Body of pancreas (tissue), 4 donors: ENCODE measurements around the gene FAM83D. TPM values are rescaled to one million over a fixed set of nuclear protein-coding genes. Genes with fewer than 3 reads are reported as not detected.

Experiments
- ATAC-seq: fragments of 150-250 bp; one replicate; pipeline ENCODE4 v1.9.1; 2016
- DNase-seq, 4 donors: peaks; one replicate each; pipeline ENCODE4 v3.0.0-alpha.2; 2019
- H3K27ac ChIP-seq, 4 donors: fragments of 200-600 bp; sonication (generic); 1 replicate in 3 of 4; 2 replicates in 1 of 4; pipeline versions ENCODE4 v1.5.1 to v1.6.1; 2016 to 2019; ENCODE audit warnings: mild to moderate bottlenecking in 1 of 4, mixed read lengths in 1 of 4, moderate library complexity in 1 of 4
- H3K27me3 ChIP-seq, 2 donors: fragments of 200-600 bp; sonication (generic); one replicate each; pipeline ENCODE4 v1.6.0; 2016; ENCODE audit warnings: mild to moderate bottlenecking in 1 of 2
- H3K36me3 ChIP-seq, 2 donors: fragments of 200-600 bp; sonication (generic); replicated peaks in 1 of 2; 2 replicates each; pipeline ENCODE4 v1.5.1; 2016; ENCODE audit warnings: low read depth in 2 of 2; ENCODE audit not compliant: insufficient read depth in 1 of 2
- H3K4me1 ChIP-seq: fragments of 200-600 bp; sonication (generic); one replicate; pipeline ENCODE4 v1.6.0; 2016
- H3K4me3 ChIP-seq, 2 donors: fragments of 200-600 bp; sonication (generic); 1 replicate in 1 of 2; 2 replicates in 1 of 2; pipeline ENCODE4 v1.5.1; 2016 to 2019
- H3K9me3 ChIP-seq, 3 donors: fragments of 200-600 bp; sonication (generic); 1 replicate in 2 of 3; 2 replicates in 1 of 3; pipeline ENCODE4 v1.5.1; 2016
- CTCF ChIP-seq, 7 experiments: fragments of 450-650 bp in 4 of 7; fragments of 200-600 bp in 3 of 7; sonication (generic) in 3 of 7; IDR thresholded peaks; one replicate each; pipeline ENCODE4 v1.5.1; 2016 to 2019; ENCODE audit warnings: antibody characterized with exemption in 7 of 7
- POLR2A ChIP-seq, 3 donors: fragments of 450-650 bp; IDR thresholded peaks; one replicate each; pipeline ENCODE4 v1.6.1; 2016; ENCODE audit warnings: antibody characterized with exemption in 3 of 3, mild to moderate bottlenecking in 2 of 3
- WGBS, 2 donors: methylation state at CpG; one replicate each; pipeline ENCODE4 v1.1.5; 2017; 5-methylcytosine and 5-hydroxymethylcytosine counted together
- intact Hi-C: fragments of 100-400 bp; cut with DNase I; formaldehyde crosslinking; loops from one replicate; pipeline ENCODE4 v1.15.1; 2023
- total RNA-seq, 2 donors: library from RNA; depleted of rRNA; stranded (reverse); fragments of >200 nt; gene quantifications; one replicate each; pipeline ENCODE4 v1.1.0, GENCODE V29; 2016

The FAM83D gene
- total RNA-seq, 2 donors from 2014 or later = 0.52 TPM; not detected in 1

- TF ChIP-seq POLR2A (IDR thresholded peaks at IDR 0.05) (no peak), CTCF (IDR thresholded peaks at IDR 0.05) (no peak)
- intact Hi-C loops = loop anchor here (10.0 kb wide), 1 partner anchor 241 kb away; no protein-coding TSS in a partner anchor
- no peak for DNase-seq
Observed at GRCh38 chr20:38885357-38885756, 40.9 kb upstream of the FAM83D start.

GRCh38 chr20:38888059-38888831, 38.0 kb upstream of the FAM83D start:
- Histone ChIP-seq H3K36me3 (no peaks in the 10 kb centered on the region), H3K27ac (no peak overlapping the region), H3K4me1 (peaks cover 4% of the 10 kb centered on the region), H3K27me3 (no peaks in the 10 kb centered on the region), H3K4me3 (no peak overlapping the region), H3K9me3 (no peaks in the 10 kb centered on the region)
- intact Hi-C loops = loop anchor here (10.0 kb wide), 1 partner anchor 243 kb away; no protein-coding TSS in a partner anchor
- ATAC-seq = no peak
- 52 to 66% methylated on average over 5 to 13 of the region's 13 CpGs for WGBS, 2 donors
- TF ChIP-seq POLR2A (IDR thresholded peaks at IDR 0.05) (no peak), CTCF (IDR thresholded peaks at IDR 0.05) (no peak)
- DNase-seq = no peak

More at GRCh38 chr20:38885357-38885756, 40.9 kb upstream of the FAM83D start:
- 63 to 67% methylated on average over 6 of the region's 6 CpGs for WGBS, 2 donors
- H3K4me1 ChIP-seq = no peaks in the 10 kb centered on the region
- ATAC-seq = no peak
- H3K4me3 ChIP-seq = no peak overlapping the region
- H3K27me3 ChIP-seq = no peaks in the 10 kb centered on the region
- H3K27ac ChIP-seq = no peak overlapping the region
- no peaks in the 10 kb centered on the region for H3K9me3 ChIP-seq
- no peaks in the 10 kb centered on the region for H3K36me3 ChIP-seq

DNA sequence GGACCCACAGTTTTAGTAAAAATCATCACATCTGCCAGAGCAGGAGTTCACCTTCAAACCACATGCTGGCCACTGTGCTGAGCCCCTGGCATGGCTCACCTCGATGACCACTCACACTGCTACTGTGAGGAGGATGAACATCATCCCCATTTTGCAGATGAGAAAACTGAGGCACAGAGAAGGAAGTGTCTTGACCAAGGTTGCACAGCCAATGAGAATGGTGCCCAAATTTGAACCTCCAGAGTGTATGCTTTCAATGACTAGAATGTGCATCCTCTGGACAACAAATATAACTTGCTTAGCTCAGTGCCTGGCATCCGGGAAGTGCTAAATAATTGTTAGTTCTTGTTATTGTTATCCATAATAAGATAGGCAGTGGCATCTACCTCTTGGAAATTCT, 37.2 kb upstream of the FAM83D start:
- DNase-seq = no peak
- no peaks in the 10 kb centered on the region for H3K36me3 ChIP-seq
- WGBS, 2 donors = 54 to 82% methylated on average over 2 of the region's 2 CpGs
- no peaks in the 10 kb centered on the region for H3K27me3 ChIP-seq
- H3K4me1 ChIP-seq = peaks cover 10% of the 10 kb centered on the region
- intact Hi-C loops = loop anchor here (10.0 kb wide), 1 partner anchor 244 kb away; no protein-coding TSS in a partner anchor
- no peaks in the 10 kb centered on the region for H3K9me3 ChIP-seq
- H3K27ac ChIP-seq = no peak overlapping the region
- H3K4me3 ChIP-seq = no peak overlapping the region
- TF ChIP-seq POLR2A (IDR thresholded peaks at IDR 0.05) = no peak
- no peak for ATAC-seq

DNA sequence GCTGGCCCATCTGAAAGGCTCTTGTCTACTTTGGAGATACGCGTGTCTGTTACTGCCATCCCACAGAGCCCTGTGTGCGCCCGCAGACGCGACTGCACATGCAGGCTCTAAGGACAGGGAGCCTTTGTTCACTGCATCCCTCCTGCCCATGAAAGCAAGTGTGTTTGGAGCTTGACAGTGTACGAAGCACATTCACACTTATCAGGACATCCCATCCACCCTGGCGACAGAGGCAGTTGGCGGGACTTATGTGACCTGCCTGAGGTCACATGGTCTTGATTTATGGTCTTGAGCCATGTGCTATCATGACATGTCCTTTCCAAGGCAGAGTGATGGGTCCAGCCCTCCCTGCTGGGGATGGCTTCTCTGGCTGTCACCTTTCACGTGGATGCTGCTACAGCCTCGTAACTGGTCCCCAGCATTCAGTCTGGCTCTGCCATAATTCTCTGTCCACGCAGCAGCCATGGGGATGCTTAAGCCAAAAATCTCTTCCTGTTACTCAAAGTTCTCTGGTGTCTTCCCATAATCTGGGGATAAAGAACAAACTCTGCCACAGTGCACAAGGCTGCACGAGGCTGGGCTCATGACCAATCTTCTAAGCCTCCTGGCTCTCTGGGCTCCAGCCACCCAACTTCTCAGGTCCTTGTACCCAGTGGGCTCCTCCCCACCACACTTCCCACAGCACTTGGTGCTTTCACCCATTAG, 36.3 kb upstream of the FAM83D start:
- Histone ChIP-seq H3K27me3 (no peaks in the 10 kb centered on the region), H3K4me3 (no peak overlapping the region), H3K4me1 (peaks cover 16% of the 10 kb centered on the region), H3K36me3 (no peaks in the 10 kb centered on the region), H3K9me3 (no peaks in the 10 kb centered on the region), H3K27ac (no peak overlapping the region)
- TF ChIP-seq POLR2A (IDR thresholded peaks at IDR 0.05) (no peak), CTCF (IDR thresholded peaks at IDR 0.05) (no peak)
- ATAC-seq (no peak), DNase-seq (no peak)
- intact Hi-C loops = loop anchor here (10.0 kb wide), 1 partner anchor 245 kb away; no protein-coding TSS in a partner anchor
- 56% methylated on average over 10 to 13 of the region's 13 CpGs for WGBS, 2 donors

DNA sequence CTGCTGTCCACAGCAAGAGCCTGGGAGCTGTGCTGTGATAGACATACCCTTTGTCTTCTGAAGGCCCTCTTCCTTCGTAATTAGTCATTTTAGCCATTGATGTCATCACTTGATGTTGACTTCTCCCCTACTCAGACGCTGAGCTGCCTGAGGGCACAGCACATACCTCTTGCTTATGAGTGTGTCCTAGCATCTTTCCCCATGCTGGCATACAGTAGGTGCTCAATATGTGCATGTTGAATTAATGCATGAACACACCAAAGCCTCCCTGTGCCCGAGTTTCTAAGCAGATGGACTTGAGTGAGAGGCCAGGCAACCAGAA, 35.8 kb upstream of the FAM83D start:
- ATAC-seq (no peak), DNase-seq (no peak)
- Histone ChIP-seq H3K4me3 (no peak overlapping the region), H3K27ac (no peak overlapping the region), H3K27me3 (no peaks in the 10 kb centered on the region), H3K4me1 (peaks cover 16% of the 10 kb centered on the region), H3K36me3 (no peaks in the 10 kb centered on the region), H3K9me3 (no peaks in the 10 kb centered on the region)
- intact Hi-C loops = no loop called here
- WGBS, 2 donors = 54 to 68% methylated on average over 3 of the region's 3 CpGs
- no peak for TF ChIP-seq CTCF (IDR thresholded peaks at IDR 0.05)
- no peak for TF ChIP-seq POLR2A (IDR thresholded peaks at IDR 0.05)
